ENCODE measurements around the gene USP47. TPM values are rescaled to one million over a fixed set of nuclear protein-coding genes. Genes with fewer than 3 reads are reported as not detected.
A peak's percentile ranks its signal among the peaks of the same experiment; 100 is the strongest.

USP47 gene
- total and polyA plus RNA-seq, 9 of the 15 experiments (the other 6 are each of a cell fraction or from before 2014, with no cell fraction given), result 13.1 to 63.6 (median 34.7) TPM

DNA sequence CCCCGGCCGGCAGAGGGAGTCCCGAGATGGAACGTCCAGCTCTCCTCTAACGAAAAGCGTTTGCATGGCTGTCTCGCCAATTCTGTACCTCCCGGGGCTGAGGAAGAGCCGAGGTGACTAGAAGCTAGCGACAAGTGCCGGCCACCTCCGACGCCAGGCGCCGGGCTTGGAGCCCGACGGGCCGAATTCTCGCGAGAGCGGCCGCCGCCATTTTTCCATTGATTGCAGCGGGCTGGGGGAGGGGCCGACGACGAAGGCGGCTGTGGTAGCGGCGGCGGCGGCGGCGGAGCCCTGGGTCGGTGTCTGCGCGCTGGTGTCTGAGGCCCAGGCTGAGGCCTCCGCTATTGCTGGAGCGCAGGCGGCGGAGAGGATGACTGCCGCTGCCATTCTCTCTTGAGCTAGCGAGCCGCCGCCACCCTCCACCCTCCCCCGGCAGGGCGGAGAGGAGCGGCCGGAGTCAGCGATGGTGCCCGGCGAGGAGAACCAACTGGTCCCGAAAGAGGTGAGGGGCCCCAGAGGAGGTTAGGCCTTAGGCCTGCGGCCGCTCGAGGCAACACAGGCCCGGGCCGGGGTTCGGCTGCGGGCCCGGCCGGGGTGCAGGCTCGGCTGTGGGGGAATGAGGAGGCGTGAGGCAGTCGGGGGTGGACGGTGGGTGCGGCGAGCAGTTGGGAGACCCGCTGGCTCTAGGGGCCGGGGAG is at the start of gene USP47 (continued):
- TF ChIP-seq MGA (IDR thresholded peaks at IDR 0.05) (no peak; the same call in 1 of the 2 replicates), U2AF1 (optimal IDR thresholded peaks at IDR 0.05; ENCODE audit: low read depth, low read length) (peak; percentile 88), ZNF212 (CRISPR knock-in tag; IDR thresholded peaks at IDR 0.05) (no peak), POLR3A (IDR thresholded peaks at IDR 0.05; ENCODE audit: borderline replicate concordance, extremely low read depth, insufficient read depth, insufficient read length) (no peak), ZBTB1 (CRISPR knock-in tag; IDR thresholded peaks at IDR 0.05; ENCODE audit: borderline replicate concordance, low read depth) (peak; percentile 51; the same call in 1 of the 2 replicates), MCM7 (IDR thresholded peaks at IDR 0.05) (no peak), ZNF644 (tag; IDR thresholded peaks at IDR 0.05; ENCODE audit: low read depth) (peak; percentile 42; the same call in 1 of the 2 replicates), ZBTB5 (IDR thresholded peaks at IDR 0.05) (no peak), ID3 (CRISPR knock-in tag; IDR thresholded peaks at IDR 0.05) (no peak), ID3 (tag; IDR thresholded peaks at IDR 0.05) (peak; percentile 83), ZNF384 (IDR thresholded peaks at IDR 0.05; ENCODE audit: low read depth, low read length) (no peak), HLTF (IDR thresholded peaks at IDR 0.05) (no peak), RBM15 (IDR thresholded peaks at IDR 0.05; ENCODE audit: insufficient read depth, low read length) (no peak)
